Gastrocnemius medialis (tissue), 4 donors: Measurements from ENCODE around the gene RCL1. TPM values are rescaled to one million over a fixed set of nuclear protein-coding genes. Genes with fewer than 3 reads are reported as not detected.

Experiments
- ATAC-seq, 2 donors: fragments of 150-250 bp; one replicate each; pipeline ENCODE4 v1.9.1; 2016
- DNase-seq, 2 donors: peaks; one replicate each; pipeline ENCODE4 v3.0.0-alpha.2; 2019
- H3K27ac ChIP-seq, 4 donors: fragments of 200-600 bp; sonication (generic); 1 replicate in 1 of 4; 2 replicates in 3 of 4; pipeline ENCODE4 v1.5.1; 2016 to 2018; ENCODE audit warnings: mild to moderate bottlenecking in 2 of 4, moderate library complexity in 1 of 4
- H3K27me3 ChIP-seq, 3 donors: fragments of 200-600 bp; sonication (generic) in 2 of 3; 1 replicate in 1 of 3; 2 replicates in 2 of 3; pipeline versions ENCODE4 v1.5.1 to v1.6.0; 2016 to 2019; ENCODE audit warnings: mild to moderate bottlenecking in 1 of 3, moderate library complexity in 1 of 3
- H3K36me3 ChIP-seq, 2 donors: fragments of 200-600 bp; sonication (generic) in 1 of 2; one replicate each; pipeline ENCODE4 v1.5.1; 2017 to 2018
- H3K4me1 ChIP-seq, 2 donors: fragments of 200-600 bp; sonication (generic) in 1 of 2; one replicate each; pipeline ENCODE4 v1.5.1; 2016 to 2017; ENCODE audit warnings: mild to moderate bottlenecking in 2 of 2
- H3K4me3 ChIP-seq, 4 donors: fragments of 200-600 bp; sonication (generic) in 3 of 4; 1 replicate in 1 of 4; 2 replicates in 3 of 4; pipeline ENCODE4 v1.5.1; 2016 to 2019; ENCODE audit warnings: mild to moderate bottlenecking in 2 of 4
- H3K9me3 ChIP-seq, 3 donors: fragments of 200-600 bp; sonication (generic) in 2 of 3; 1 replicate in 1 of 3; 2 replicates in 2 of 3; pipeline ENCODE4 v1.5.1; 2016 to 2019
- CTCF ChIP-seq, 5 experiments: fragments of 450-650 bp in 3 of 5; fragments of 200-600 bp in 2 of 5; sonication (generic) in 2 of 5; IDR thresholded peaks in 4 of 5; conservative IDR thresholded peaks in 1 of 5; 1 replicate in 4 of 5; 2 replicates in 1 of 5; pipeline ENCODE4 v1.5.1; 2016 to 2019; ENCODE audit warnings: antibody characterized with exemption in 5 of 5, mild to moderate bottlenecking in 3 of 5, moderate library complexity in 3 of 5
- POLR2A ChIP-seq, 2 donors: fragments of 450-650 bp; IDR thresholded peaks; one replicate each; pipeline ENCODE4 v1.6.1; 2017; ENCODE audit warnings: antibody characterized with exemption in 2 of 2, mild to moderate bottlenecking in 2 of 2, moderate library complexity in 2 of 2
- in situ Hi-C, 4 donors: fragments of 200-750 bp; cut with MboI; loops; one replicate each; pipeline versions ENCODE4 v1.15.0 to v1.8.0; 2017; ENCODE audit warnings: low sequenced_read_pairs in 4 of 4
- intact Hi-C: fragments of 100-400 bp; cut with DNase I; formaldehyde crosslinking; loops from one replicate; pipeline ENCODE4 v1.15.1; 2023; ENCODE audit warnings: low total_unique reads
- total RNA-seq, 4 donors: library from RNA; depleted of rRNA; stranded (reverse); fragments of >200 nt; gene quantifications; one replicate each; pipeline versions ENCODE4 v1.1.0 to v1.2.3, GENCODE V29; 2016

Gene RCL1
- total RNA-seq, 4 donors from 2014 or later = 18.8 to 62.4 (median 26.2) TPM

GRCh38 chr9:4828761-4829160 lies 36.0 kb downstream of the RCL1 start:
- TF ChIP-seq CTCF (IDR thresholded peaks at IDR 0.05 in 4 of 5, conservative IDR thresholded peaks at IDR 0.05 in 1 of 5) = no peak
- no peak for TF ChIP-seq POLR2A (IDR thresholded peaks at IDR 0.05)

GRCh38 chr9:4829969-4830368 lies 37.2 kb downstream of the RCL1 start:
- peaks cover 43 to 50% of the 10 kb centered on the region in 2 donors for H3K4me1 ChIP-seq
- in situ Hi-C loops (no loop called here), intact Hi-C loops (no loop called here)
- peaks cover 0 to 9% of the 10 kb centered on the region in 2 donors for H3K36me3 ChIP-seq
- ATAC-seq = no peak
- no peaks in the 10 kb centered on the region for H3K27me3 ChIP-seq
- no peaks in the 10 kb centered on the region for H3K9me3 ChIP-seq
- no peak overlapping the region for H3K4me3 ChIP-seq
- no peak for DNase-seq
- H3K27ac ChIP-seq = peak overlapping the region; percentile 7 to 83 (median 52)
- TF ChIP-seq CTCF (IDR thresholded peaks at IDR 0.05 in 4 of 5, conservative IDR thresholded peaks at IDR 0.05 in 1 of 5) (no peak), POLR2A (IDR thresholded peaks at IDR 0.05) (no peak)

More at GRCh38 chr9:4828761-4829160, 36.0 kb downstream of the RCL1 start:
- peaks cover 50 to 56% of the 10 kb centered on the region in 2 donors for H3K4me1 ChIP-seq
- no peak for ATAC-seq
- intact Hi-C loops = no loop called here
- in situ Hi-C loops = no loop called here
- H3K27me3 ChIP-seq = no peaks in the 10 kb centered on the region
- peak overlapping the region; percentile 40 to 83 (median 58) for H3K27ac ChIP-seq
- no peak overlapping the region for H3K4me3 ChIP-seq
- peaks cover 0 to 6% of the 10 kb centered on the region in 2 donors for H3K36me3 ChIP-seq
- no peaks in the 10 kb centered on the region for H3K9me3 ChIP-seq
- no peak for DNase-seq

- intact Hi-C loops = no loop called here
- H3K4me1 ChIP-seq = peaks cover 38 to 44% of the 10 kb centered on the region in 2 donors
- no peak overlapping the region for H3K4me3 ChIP-seq
- no peak for TF ChIP-seq CTCF (IDR thresholded peaks at IDR 0.05 in 4 of 5, conservative IDR thresholded peaks at IDR 0.05 in 1 of 5)
- TF ChIP-seq POLR2A (IDR thresholded peaks at IDR 0.05) = no peak
- in situ Hi-C loops = no loop called here
- no peaks in the 10 kb centered on the region for H3K9me3 ChIP-seq
- ATAC-seq (no peak), DNase-seq (no peak)
- H3K27ac ChIP-seq = peak overlapping the region in 3 of 4 donors; percentile 33 to 83 (median 72)
- no peaks in the 10 kb centered on the region for H3K27me3 ChIP-seq
- peaks cover 0 to 16% of the 10 kb centered on the region in 2 donors for H3K36me3 ChIP-seq
These were observed 38.0 kb downstream of the RCL1 start for GRCh38 chr9:4830699-4831098.

GRCh38 chr9:4831119-4831518 lies 38.4 kb downstream of the RCL1 start:
- H3K4me3 ChIP-seq = no peak overlapping the region
- peaks cover 38 to 40% of the 10 kb centered on the region in 2 donors for H3K4me1 ChIP-seq
- in situ Hi-C loops (no loop called here), intact Hi-C loops (no loop called here)
- ATAC-seq (no peak), DNase-seq (no peak)
- H3K9me3 ChIP-seq = no peaks in the 10 kb centered on the region
- H3K36me3 ChIP-seq = peaks cover 0 to 16% of the 10 kb centered on the region in 2 donors
- TF ChIP-seq CTCF (IDR thresholded peaks at IDR 0.05 in 4 of 5, conservative IDR thresholded peaks at IDR 0.05 in 1 of 5) (no peak), POLR2A (IDR thresholded peaks at IDR 0.05) (no peak)
- peak overlapping the region in 3 of 4 donors; percentile 33 to 83 (median 72) for H3K27ac ChIP-seq
- H3K27me3 ChIP-seq = no peaks in the 10 kb centered on the region

GRCh38 chr9:4831944-4832343 lies 39.2 kb downstream of the RCL1 start:
- H3K4me1 ChIP-seq = peaks cover 34 to 38% of the 10 kb centered on the region in 2 donors
- H3K4me3 ChIP-seq = no peak overlapping the region
- H3K27ac ChIP-seq = peak overlapping the region in 3 of 4 donors; percentile 72 to 83 (median 80)
- no peaks in the 10 kb centered on the region for H3K9me3 ChIP-seq
- in situ Hi-C loops = no loop called here
- H3K36me3 ChIP-seq = peaks cover 0 to 16% of the 10 kb centered on the region in 2 donors
- DNase-seq (no peak), ATAC-seq (no peak)
- intact Hi-C loops = no loop called here
- H3K27me3 ChIP-seq = no peaks in the 10 kb centered on the region
- no peak for TF ChIP-seq CTCF (IDR thresholded peaks at IDR 0.05 in 4 of 5, conservative IDR thresholded peaks at IDR 0.05 in 1 of 5)
